Gastrocnemius medialis (tissue), 4 donors: Measurements from ENCODE around the gene MMP24.

Experiments
- POLR2A ChIP-seq, 2 donors: fragments of 450-650 bp; IDR thresholded peaks; one replicate each; pipeline ENCODE4 v1.6.1; 2017; ENCODE audit warnings: antibody characterized with exemption in 2 of 2, mild to moderate bottlenecking in 2 of 2, moderate library complexity in 2 of 2
- TF ChIP-seq, protein P1 (sequence below), 5 experiments: fragments of 450-650 bp in 3 of 5; fragments of 200-600 bp in 2 of 5; sonication (generic) in 2 of 5; IDR thresholded peaks in 4 of 5; conservative IDR thresholded peaks in 1 of 5; 1 replicate in 4 of 5; 2 replicates in 1 of 5; pipeline ENCODE4 v1.5.1; 2016 to 2019; ENCODE audit warnings: antibody characterized with exemption in 5 of 5, mild to moderate bottlenecking in 3 of 5, moderate library complexity in 3 of 5

DNA sequence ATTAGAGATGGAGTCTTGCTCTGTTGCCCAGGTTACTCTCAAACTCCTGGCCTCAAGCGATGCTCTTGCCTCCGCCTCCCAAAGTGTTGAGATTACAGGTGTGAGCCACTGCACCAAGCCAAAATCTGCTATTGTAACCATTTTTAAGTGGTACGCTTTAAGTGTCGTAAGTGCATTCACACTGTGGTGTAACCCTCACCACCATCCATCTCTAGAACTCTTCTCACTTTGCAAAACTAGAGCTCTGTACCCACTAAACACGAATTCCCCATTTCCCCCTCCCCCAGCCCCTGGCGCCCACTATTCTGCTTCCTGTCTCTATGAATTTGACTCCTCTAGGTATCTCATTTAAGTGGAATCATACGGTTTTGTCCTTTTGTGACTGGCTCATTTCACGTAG is 68.6 kb downstream of the MMP24 start:
- TF ChIP-seq, protein P1, sequence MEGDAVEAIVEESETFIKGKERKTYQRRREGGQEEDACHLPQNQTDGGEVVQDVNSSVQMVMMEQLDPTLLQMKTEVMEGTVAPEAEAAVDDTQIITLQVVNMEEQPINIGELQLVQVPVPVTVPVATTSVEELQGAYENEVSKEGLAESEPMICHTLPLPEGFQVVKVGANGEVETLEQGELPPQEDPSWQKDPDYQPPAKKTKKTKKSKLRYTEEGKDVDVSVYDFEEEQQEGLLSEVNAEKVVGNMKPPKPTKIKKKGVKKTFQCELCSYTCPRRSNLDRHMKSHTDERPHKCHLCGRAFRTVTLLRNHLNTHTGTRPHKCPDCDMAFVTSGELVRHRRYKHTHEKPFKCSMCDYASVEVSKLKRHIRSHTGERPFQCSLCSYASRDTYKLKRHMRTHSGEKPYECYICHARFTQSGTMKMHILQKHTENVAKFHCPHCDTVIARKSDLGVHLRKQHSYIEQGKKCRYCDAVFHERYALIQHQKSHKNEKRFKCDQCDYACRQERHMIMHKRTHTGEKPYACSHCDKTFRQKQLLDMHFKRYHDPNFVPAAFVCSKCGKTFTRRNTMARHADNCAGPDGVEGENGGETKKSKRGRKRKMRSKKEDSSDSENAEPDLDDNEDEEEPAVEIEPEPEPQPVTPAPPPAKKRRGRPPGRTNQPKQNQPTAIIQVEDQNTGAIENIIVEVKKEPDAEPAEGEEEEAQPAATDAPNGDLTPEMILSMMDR (IDR thresholded peaks at IDR 0.05 in 4 of 5, conservative IDR thresholded peaks at IDR 0.05 in 1 of 5) = no peak
- TF ChIP-seq POLR2A (IDR thresholded peaks at IDR 0.05) = no peak
